HG02870 (cell line): ENCODE measurements around the gene LPA.
"Not testable (repeated sequence)": the region's sequence is repeated elsewhere in the genome, so short reads cannot be mapped to it uniquely, and the experiment has no call there.

Experiments used
- ATAC-seq: cut with Tn5 transposase; IDR thresholded peaks from one replicate; pipeline ENCODE4 v1.9.1; 2021; ENCODE audit warnings: mild to moderate bottlenecking, moderate library complexity; ENCODE audit not compliant: unreplicated experiment

Gene LPA

GRCh38 chr6:160662429-160662828 lies 1.6 kb downstream of the LPA start:
- no peak for ATAC-seq

GRCh38 chr6:160661216-160661615 lies 2.9 kb downstream of the LPA start:
- no peak for ATAC-seq

GRCh38 chr6:160659562-160659961 lies 4.5 kb downstream of the LPA start:
- no peak for ATAC-seq

GRCh38 chr6:160634706-160635105 lies 29.4 kb downstream of the LPA start:
- ATAC-seq = no peak

- no peak for ATAC-seq
These were observed 67.9 kb downstream of the LPA start for GRCh38 chr6:160595838-160596832.

- not testable (repeated sequence) for ATAC-seq
These were observed 68.8 kb downstream of the LPA start for GRCh38 chr6:160595297-160595696.

GRCh38 chr6:160586374-160586773 lies 77.7 kb downstream of the LPA start:
- no peak for ATAC-seq

GRCh38 chr6:160583794-160584193 lies 80.3 kb downstream of the LPA start:
- ATAC-seq = no peak

GRCh38 chr6:160581406-160581805 lies 82.7 kb downstream of the LPA start:
- ATAC-seq = no peak

GRCh38 chr6:160578515-160578914 lies 85.6 kb downstream of the LPA start:
- not testable (repeated sequence) for ATAC-seq

- no peak for ATAC-seq
These were observed 90.1 kb downstream of the LPA start for GRCh38 chr6:160573943-160574342.

GRCh38 chr6:160571201-160571600 lies 92.9 kb downstream of the LPA start:
- ATAC-seq = not testable (repeated sequence)

GRCh38 chr6:160544802-160545201 lies 119.3 kb downstream of the LPA start:
- ATAC-seq = no peak

GRCh38 chr6:160535270-160535669 lies 128.8 kb downstream of the LPA start:
- no peak for ATAC-seq

GRCh38 chr6:160534050-160534696 lies 129.9 kb downstream of the LPA start:
- ATAC-seq = peak; percentile 88

- ATAC-seq = no peak
These were observed 131.8 kb downstream of the LPA start for GRCh38 chr6:160532315-160532714.

GRCh38 chr6:160531826-160532225 lies 132.2 kb downstream of the LPA start:
- no peak for ATAC-seq

- ATAC-seq = not testable (repeated sequence)
These were observed 134.6 kb downstream of the LPA start for GRCh38 chr6:160529524-160529923.

- ATAC-seq = no peak
These were observed 140.9 kb downstream of the LPA start for GRCh38 chr6:160523223-160523622.

GRCh38 chr6:160520043-160520904 lies 143.8 kb downstream of the LPA start:
- ATAC-seq = peak; percentile 68

GRCh38 chr6:160519603-160520042 lies 144.5 kb downstream of the LPA start:
- peak; percentile 80 for ATAC-seq
